MM.1S (cell line): ENCODE measurements around the gene CDADC1.

Experiments
- EZH2phosphoT487 ChIP-seq: fragments of 300-600 bp; sonication (generic); IDR thresholded peaks from 2 replicates; pipeline ENCODE4 v1.6.1; 2018; ENCODE audit warnings: antibody characterized with exemption, low read length
- TF ChIP-seq, protein P1 (sequence below): fragments of 300-600 bp; sonication (generic); IDR thresholded peaks from 2 replicates; pipeline ENCODE4 v1.5.1; 2016; ENCODE audit warnings: antibody characterized with exemption, low read length, mixed read lengths

- TF ChIP-seq, protein P1, sequence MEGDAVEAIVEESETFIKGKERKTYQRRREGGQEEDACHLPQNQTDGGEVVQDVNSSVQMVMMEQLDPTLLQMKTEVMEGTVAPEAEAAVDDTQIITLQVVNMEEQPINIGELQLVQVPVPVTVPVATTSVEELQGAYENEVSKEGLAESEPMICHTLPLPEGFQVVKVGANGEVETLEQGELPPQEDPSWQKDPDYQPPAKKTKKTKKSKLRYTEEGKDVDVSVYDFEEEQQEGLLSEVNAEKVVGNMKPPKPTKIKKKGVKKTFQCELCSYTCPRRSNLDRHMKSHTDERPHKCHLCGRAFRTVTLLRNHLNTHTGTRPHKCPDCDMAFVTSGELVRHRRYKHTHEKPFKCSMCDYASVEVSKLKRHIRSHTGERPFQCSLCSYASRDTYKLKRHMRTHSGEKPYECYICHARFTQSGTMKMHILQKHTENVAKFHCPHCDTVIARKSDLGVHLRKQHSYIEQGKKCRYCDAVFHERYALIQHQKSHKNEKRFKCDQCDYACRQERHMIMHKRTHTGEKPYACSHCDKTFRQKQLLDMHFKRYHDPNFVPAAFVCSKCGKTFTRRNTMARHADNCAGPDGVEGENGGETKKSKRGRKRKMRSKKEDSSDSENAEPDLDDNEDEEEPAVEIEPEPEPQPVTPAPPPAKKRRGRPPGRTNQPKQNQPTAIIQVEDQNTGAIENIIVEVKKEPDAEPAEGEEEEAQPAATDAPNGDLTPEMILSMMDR: no peak
- TF ChIP-seq EZH2phosphoT487: no peak
Observed at GRCh38 chr13:49323344-49323743, 75.6 kb downstream of the CDADC1 start.
